Neuronal stem cell (in vitro differentiated cells): ENCODE data around the gene SLC25A42.

Experiments
- DNase-seq: peaks from one replicate; pipeline ENCODE4 v3.0.0-alpha.2; 2013; ENCODE audit warnings: low spot score
- H2AFZ ChIP-seq: one replicate; pipeline ENCODE4 v1.6.1; 2013; ENCODE audit warnings: mild to moderate bottlenecking, low read length, inconsistent platforms
- H2AK5ac ChIP-seq: 2 replicates; pipeline ENCODE4 v1.6.1; 2013; ENCODE audit warnings: low read depth, mild to moderate bottlenecking, inconsistent platforms, low read length, moderate library complexity, mixed read lengths
- H2BK120ac ChIP-seq: 2 replicates; pipeline ENCODE4 v1.6.1; 2013; ENCODE audit warnings: low read depth, mild to moderate bottlenecking, inconsistent platforms, low read length, moderate library complexity, mixed read lengths
- H2BK12ac ChIP-seq: one replicate; pipeline ENCODE4 v1.6.1; 2013; ENCODE audit warnings: low read length, inconsistent platforms
- H2BK15ac ChIP-seq: 2 replicates; pipeline ENCODE4 v1.6.1; 2013; ENCODE audit warnings: mild to moderate bottlenecking, low read length, inconsistent platforms, mixed read lengths
- H2BK5ac ChIP-seq: one replicate; pipeline ENCODE4 v1.6.1; 2013; ENCODE audit warnings: inconsistent platforms, mild to moderate bottlenecking, low read length, moderate library complexity
- H3K14ac ChIP-seq: one replicate; pipeline ENCODE4 v1.6.1; 2013; ENCODE audit warnings: low read length, inconsistent platforms
- H3K18ac ChIP-seq: 2 replicates; pipeline ENCODE4 v1.6.1; 2013; ENCODE audit warnings: low read length, inconsistent platforms
- H3K23ac ChIP-seq: 2 replicates; pipeline ENCODE4 v1.6.1; 2013; ENCODE audit warnings: low read depth, mild to moderate bottlenecking, mixed read lengths, low read length, inconsistent platforms; ENCODE audit not compliant: poor library complexity
- H3K27ac ChIP-seq: replicated peaks from 3 replicates; pipeline ENCODE4 v1.5.1; 2013; ENCODE audit warnings: low read length, inconsistent platforms
- H3K27me3 ChIP-seq, 3 experiments: 2 replicates each; pipeline ENCODE4 v1.6.1; 2013; ENCODE audit warnings: low read length in 3 of 3, mild to moderate bottlenecking in 2 of 3, inconsistent platforms in 1 of 3, low read depth in 1 of 3, mixed read lengths in 1 of 3, moderate library complexity in 1 of 3; ENCODE audit not compliant: control insufficient read depth in 3 of 3, insufficient read depth in 3 of 3
- H3K36me3 ChIP-seq, 2 donors: replicated peaks in 1 of 2; 2 replicates each; pipeline ENCODE4 v1.6.1; 2013; ENCODE audit warnings: low read length in 2 of 2; ENCODE audit not compliant: control insufficient read depth in 2 of 2, insufficient read depth in 2 of 2
- H3K4ac ChIP-seq: 2 replicates; pipeline ENCODE4 v1.6.1; 2013; ENCODE audit warnings: inconsistent platforms, mild to moderate bottlenecking, low read length, moderate library complexity
- H3K4me1 ChIP-seq, 2 donors: 1 replicate in 1 of 2; 2 replicates in 1 of 2; pipeline ENCODE4 v1.6.1; 2013; ENCODE audit warnings: low read length in 2 of 2, low read depth in 1 of 2; ENCODE audit not compliant: control insufficient read depth in 2 of 2, insufficient read depth in 1 of 2
- H3K4me2 ChIP-seq: one replicate; pipeline ENCODE4 v1.6.1; 2013; ENCODE audit warnings: mild to moderate bottlenecking, low read length, inconsistent platforms; ENCODE audit not compliant: insufficient read depth, poor library complexity, severe bottlenecking
- H3K4me3 ChIP-seq, 2 donors: 2 replicates each; pipeline ENCODE4 v1.5.1; 2013; ENCODE audit warnings: low read length in 2 of 2, mild to moderate bottlenecking in 2 of 2, inconsistent platforms in 1 of 2, moderate library complexity in 1 of 2
- H3K79me1 ChIP-seq: one replicate; pipeline ENCODE4 v1.6.1; 2013; ENCODE audit warnings: low read depth, mild to moderate bottlenecking, inconsistent platforms, low read length, moderate library complexity
- H3K9ac ChIP-seq: one replicate; pipeline ENCODE4 v1.6.1; 2013; ENCODE audit warnings: mild to moderate bottlenecking, low read depth, low read length, inconsistent platforms; ENCODE audit not compliant: poor library complexity
- H3K9me3 ChIP-seq, 2 donors: replicated peaks in 1 of 2; 2 replicates each; pipeline versions ENCODE3 to v1.6.1; 2013; ENCODE audit warnings: low read length in 2 of 2, mild to moderate bottlenecking in 2 of 2, inconsistent platforms in 1 of 2, low read depth in 1 of 2, mixed read lengths in 1 of 2, moderate library complexity in 1 of 2; ENCODE audit not compliant: control insufficient read depth in 2 of 2, insufficient read depth in 1 of 2
- H4K8ac ChIP-seq: one replicate; pipeline ENCODE4 v1.6.1; 2013; ENCODE audit warnings: low read depth, mild to moderate bottlenecking, inconsistent platforms, low read length, moderate library complexity
- H4K91ac ChIP-seq: one replicate; pipeline ENCODE4 v1.6.1; 2013; ENCODE audit warnings: low read length, low read depth, mild to moderate bottlenecking, inconsistent platforms; ENCODE audit not compliant: poor library complexity
- WGBS, 2 donors: extraction: QIAGEN DNeasy Blood & Tissue Kit; methylation state at CpG; one replicate each; pipeline ENCODE4 v1.1.7; 2013; ENCODE audit warnings: missing lambda C conversion rate in 2 of 2, mixed read lengths in 1 of 2; ENCODE audit not compliant: insufficient read length in 2 of 2, insufficient replicate concordance in 1 of 2; ENCODE audit errors: extremely low coverage in 2 of 2; 5-methylcytosine and 5-hydroxymethylcytosine counted together

Gene SLC25A42

GRCh38 chr19:19126102-19126501 is 62.3 kb downstream of the SLC25A42 start:
- Histone ChIP-seq H2AK5ac (no peak overlapping the region), H4K91ac (no peak overlapping the region), H3K23ac (no peak overlapping the region), H2BK5ac (no peak overlapping the region), H3K27me3 (no peaks in the 10 kb centered on the region), H3K36me3 (peaks cover 0 to 21% of the 10 kb centered on the region in 2 donors), H3K79me1 (no peaks in the 10 kb centered on the region), H3K4me3 (no peak overlapping the region), H2BK120ac (no peak overlapping the region), H3K9ac (no peak overlapping the region), H3K18ac (no peak overlapping the region), H3K4me2 (no peak overlapping the region), H3K27ac (no peak overlapping the region), H2BK12ac (no peak overlapping the region), H4K8ac (no peak overlapping the region), H3K4me1 (no peaks in the 10 kb centered on the region), H3K9me3 (peaks cover 2 to 13% of the 10 kb centered on the region in 2 donors), H3K4ac (no peak overlapping the region), H2AFZ (no peak overlapping the region), H2BK15ac (no peak overlapping the region), H3K14ac (no peak overlapping the region)
- DNase-seq: no peak
- no CpG with 5 or more reads among the region's 6 CpGs for WGBS, 2 donors

- no peak for DNase-seq
- Histone ChIP-seq H3K4me1 (peaks cover 0 to 3% of the 10 kb centered on the region in 2 donors), H2AK5ac (no peak overlapping the region), H2BK12ac (no peak overlapping the region), H3K9me3 (peaks cover 0 to 10% of the 10 kb centered on the region in 2 donors), H3K4ac (no peak overlapping the region), H4K91ac (no peak overlapping the region), H3K4me2 (no peak overlapping the region), H3K14ac (no peak overlapping the region), H2BK5ac (no peak overlapping the region), H3K27ac (no peak overlapping the region), H2BK15ac (no peak overlapping the region), H2AFZ (no peak overlapping the region), H3K36me3 (peaks cover 5 to 20% of the 10 kb centered on the region in 2 donors), H3K9ac (no peak overlapping the region), H3K18ac (no peak overlapping the region), H3K23ac (no peak overlapping the region), H3K4me3 (no peak overlapping the region), H3K79me1 (peaks cover 3% of the 10 kb centered on the region), H2BK120ac (no peak overlapping the region), H3K27me3 (no peaks in the 10 kb centered on the region), H4K8ac (no peak overlapping the region)
- no CpG with 5 or more reads among the region's 3 CpGs for WGBS, 2 donors
Observed at GRCh38 chr19:19131989-19132388, 68.2 kb downstream of the SLC25A42 start.

GRCh38 chr19:19132912-19133311 is 69.1 kb downstream of the SLC25A42 start:
- no peak overlapping the region for H2AFZ ChIP-seq
- no CpG with 5 or more reads among the region's 12 CpGs for WGBS, 2 donors
- peaks cover 5 to 8% of the 10 kb centered on the region in 2 donors for H3K4me1 ChIP-seq
- H3K18ac ChIP-seq: no peak overlapping the region
- H3K23ac ChIP-seq: no peak overlapping the region
- H2BK15ac ChIP-seq: no peak overlapping the region
- H3K36me3 ChIP-seq: peaks cover 5 to 20% of the 10 kb centered on the region in 2 donors
- no peak for DNase-seq
- H3K27ac ChIP-seq: no peak overlapping the region
- no peak overlapping the region for H3K4me2 ChIP-seq
- H2BK12ac ChIP-seq: no peak overlapping the region
- no peak overlapping the region for H3K4me3 ChIP-seq
- H2BK5ac ChIP-seq: no peak overlapping the region
- peaks cover 3% of the 10 kb centered on the region for H3K79me1 ChIP-seq
- no peak overlapping the region for H2BK120ac ChIP-seq
- H3K14ac ChIP-seq: no peak overlapping the region
- peaks cover 0 to 10% of the 10 kb centered on the region in 2 donors for H3K9me3 ChIP-seq
- no peak overlapping the region for H3K9ac ChIP-seq
- H2AK5ac ChIP-seq: no peak overlapping the region
- peaks cover 0 to 2% (median 0%) of the 10 kb centered on the region in 3 experiments for H3K27me3 ChIP-seq
- H4K91ac ChIP-seq: no peak overlapping the region
- H3K4ac ChIP-seq: no peak overlapping the region
- no peak overlapping the region for H4K8ac ChIP-seq

GRCh38 chr19:19133985-19134384 is 70.2 kb downstream of the SLC25A42 start:
- DNase-seq: no peak
- Histone ChIP-seq H2AFZ (no peak overlapping the region), H3K18ac (no peak overlapping the region), H3K4ac (no peak overlapping the region), H3K79me1 (peaks cover 3% of the 10 kb centered on the region), H4K8ac (no peak overlapping the region), H3K23ac (no peak overlapping the region), H2BK12ac (no peak overlapping the region), H4K91ac (no peak overlapping the region), H3K4me1 (peaks cover 5 to 8% of the 10 kb centered on the region in 2 donors), H3K4me2 (no peak overlapping the region), H3K4me3 (no peak overlapping the region), H3K36me3 (peaks cover 5 to 18% of the 10 kb centered on the region in 2 donors), H2BK120ac (no peak overlapping the region), H3K27me3 (peaks cover 0 to 2% (median 0%) of the 10 kb centered on the region in 3 experiments), H2BK5ac (no peak overlapping the region), H2BK15ac (no peak overlapping the region), H3K14ac (no peak overlapping the region), H3K27ac (no peak overlapping the region), H2AK5ac (no peak overlapping the region), H3K9ac (no peak overlapping the region), H3K9me3 (peaks cover 0 to 10% of the 10 kb centered on the region in 2 donors)
- no CpG with 5 or more reads among the region's 6 CpGs for WGBS, 2 donors
